ENCODE results near the gene REG3G.

REG3G gene

DNA sequence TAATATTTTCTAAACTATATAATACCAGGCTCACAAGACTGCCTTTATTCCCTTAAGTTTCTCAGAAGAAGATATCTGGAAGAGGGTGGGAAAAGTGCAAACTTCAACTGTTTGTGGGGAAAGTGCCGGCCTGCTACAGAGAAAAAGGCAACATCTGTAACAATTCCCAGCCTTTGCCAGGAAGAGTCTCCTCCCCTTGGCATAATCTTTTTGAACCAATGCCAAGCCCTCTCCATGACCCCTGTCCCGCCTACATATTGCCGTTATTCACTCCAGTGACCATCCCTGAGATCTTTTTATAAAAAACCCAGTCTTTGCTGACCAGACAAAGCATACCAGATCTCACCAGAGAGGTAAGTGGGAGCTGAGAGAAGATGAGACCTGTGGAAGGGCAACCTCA, at the start of gene REG3G:
TSS of gene REG3G (plus strand) at position 282 of the 400 bp plus-strand sequence. CDS start 392 bp downstream, outside the sequence.
- Histone ChIP-seq H3K9me3 (ENCODE audit: insufficient read depth, low read depth, low read length) (no peaks in the 10 kb centered on the region), H3K27ac (ENCODE audit: low read length) (no peak within 1 kb of the TSS), H3K9ac (ENCODE audit: low read depth, low read length) (no peak within 1 kb of the TSS), H3K36me3 (ENCODE audit: insufficient read depth, low read depth, low read length) (no peaks in the 10 kb centered on the region), H3K4me1 (ENCODE audit: insufficient read depth, low read length) (no peaks in the 10 kb centered on the region), H3K27me3 (ENCODE audit: insufficient read depth, low read length) (no peaks in the 10 kb centered on the region), H3K4me3 (ENCODE audit: low read length) (no peak within 1 kb of the TSS)

- no peaks in the 10 kb centered on the region; the same call in 1 of the 2 replicates for H3K4me1 ChIP-seq (ENCODE audit: insufficient read depth, low read length)
- H3K36me3 ChIP-seq (ENCODE audit: insufficient read depth, low read depth, low read length) = no peaks in the 10 kb centered on the region
- no peaks in the 10 kb centered on the region for H3K27me3 ChIP-seq (ENCODE audit: insufficient read depth, low read length)
- H3K4me3 ChIP-seq (ENCODE audit: low read length) = no peak overlapping the region
- no peak overlapping the region for H3K27ac ChIP-seq (ENCODE audit: low read length)
- H3K9me3 ChIP-seq (ENCODE audit: insufficient read depth, low read depth, low read length) = no peaks in the 10 kb centered on the region
- H3K9ac ChIP-seq (ENCODE audit: low read depth, low read length) = no peak overlapping the region
Measured at GRCh38 chr2:78977661-78978145, 47.8 kb upstream of the REG3G start.

- Histone ChIP-seq H3K4me3 (ENCODE audit: low read length) (no peak overlapping the region), H3K27ac (ENCODE audit: low read length) (no peak overlapping the region), H3K4me1 (ENCODE audit: insufficient read depth, low read length) (no peaks in the 10 kb centered on the region; the same call in 1 of the 2 replicates), H3K9me3 (ENCODE audit: insufficient read depth, low read depth, low read length) (no peaks in the 10 kb centered on the region), H3K36me3 (ENCODE audit: insufficient read depth, low read depth, low read length) (no peaks in the 10 kb centered on the region), H3K27me3 (ENCODE audit: insufficient read depth, low read length) (no peaks in the 10 kb centered on the region), H3K9ac (ENCODE audit: low read depth, low read length) (no peak overlapping the region)
Measured at GRCh38 chr2:78978340-78978739, 47.2 kb upstream of the REG3G start.

DNA sequence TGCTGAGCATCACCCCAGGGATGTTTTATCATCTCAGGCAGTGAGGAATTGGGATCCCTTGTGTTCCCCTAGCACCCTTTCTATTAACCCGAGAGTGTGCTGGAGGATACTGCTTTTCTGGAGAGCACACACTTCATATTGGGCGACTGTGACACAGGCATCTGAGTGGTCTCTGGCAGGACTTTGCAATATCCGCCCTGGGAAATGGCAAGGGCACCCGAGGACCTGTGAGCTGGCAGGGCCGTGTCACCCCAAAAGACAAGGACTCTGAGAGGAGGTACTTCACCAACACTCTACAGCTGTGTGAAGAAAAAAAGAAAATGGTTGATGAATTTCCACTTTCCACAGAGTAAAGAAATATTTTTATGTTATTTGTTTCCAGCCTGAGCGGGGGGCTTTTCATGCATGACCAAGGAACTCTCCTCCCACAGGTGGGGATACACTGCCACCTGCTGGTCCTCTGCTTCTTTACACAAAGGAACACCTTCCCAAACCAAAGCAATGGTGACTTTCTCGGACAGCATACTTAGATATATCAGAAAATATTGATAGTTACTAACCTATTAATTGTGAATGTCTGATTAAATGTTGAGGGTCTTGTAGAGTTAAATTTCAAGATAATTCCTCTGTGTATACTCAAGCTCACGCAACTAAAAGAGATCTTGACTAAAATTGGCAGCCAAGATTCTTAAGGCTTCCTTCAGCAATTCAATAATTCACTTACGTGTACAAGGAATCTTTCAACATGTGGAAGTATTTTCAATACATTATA, 45.9 kb upstream of the REG3G start:
- H3K4me3 ChIP-seq (ENCODE audit: low read length) = no peak overlapping the region; the same call in 1 of the 2 replicates
- H3K4me1 ChIP-seq (ENCODE audit: insufficient read depth, low read length) = no peaks in the 10 kb centered on the region; the same call in 1 of the 2 replicates
- H3K9me3 ChIP-seq (ENCODE audit: insufficient read depth, low read depth, low read length) = no peaks in the 10 kb centered on the region
- H3K27me3 ChIP-seq (ENCODE audit: insufficient read depth, low read length) = no peaks in the 10 kb centered on the region
- no peak overlapping the region for H3K9ac ChIP-seq (ENCODE audit: low read depth, low read length)
- H3K36me3 ChIP-seq (ENCODE audit: insufficient read depth, low read depth, low read length) = no peaks in the 10 kb centered on the region
- no peak overlapping the region for H3K27ac ChIP-seq (ENCODE audit: low read length)

DNA sequence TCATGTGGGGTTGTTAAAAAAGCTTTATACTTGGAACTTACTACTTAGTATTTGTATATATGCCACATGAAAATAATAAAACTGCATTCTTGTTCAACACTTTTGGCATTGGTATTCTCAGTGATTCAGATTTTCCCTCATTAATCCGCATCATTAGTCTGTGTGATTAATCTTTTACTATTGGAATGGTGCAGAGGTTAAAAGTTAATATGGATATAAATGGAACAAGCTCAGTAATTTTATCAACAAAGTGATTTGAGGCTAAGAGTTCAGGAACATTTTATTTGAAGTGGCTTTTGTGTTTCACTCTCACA, 45.4 kb upstream of the REG3G start:
- no peak overlapping the region for H3K4me3 ChIP-seq (ENCODE audit: low read length)
- no peaks in the 10 kb centered on the region; the same call in 1 of the 2 replicates for H3K4me1 ChIP-seq (ENCODE audit: insufficient read depth, low read length)
- no peaks in the 10 kb centered on the region for H3K36me3 ChIP-seq (ENCODE audit: insufficient read depth, low read depth, low read length)
- no peak overlapping the region for H3K9ac ChIP-seq (ENCODE audit: low read depth, low read length)
- no peak overlapping the region for H3K27ac ChIP-seq (ENCODE audit: low read length)
- no peaks in the 10 kb centered on the region for H3K27me3 ChIP-seq (ENCODE audit: insufficient read depth, low read length)
- H3K9me3 ChIP-seq (ENCODE audit: insufficient read depth, low read depth, low read length) = no peaks in the 10 kb centered on the region

DNA sequence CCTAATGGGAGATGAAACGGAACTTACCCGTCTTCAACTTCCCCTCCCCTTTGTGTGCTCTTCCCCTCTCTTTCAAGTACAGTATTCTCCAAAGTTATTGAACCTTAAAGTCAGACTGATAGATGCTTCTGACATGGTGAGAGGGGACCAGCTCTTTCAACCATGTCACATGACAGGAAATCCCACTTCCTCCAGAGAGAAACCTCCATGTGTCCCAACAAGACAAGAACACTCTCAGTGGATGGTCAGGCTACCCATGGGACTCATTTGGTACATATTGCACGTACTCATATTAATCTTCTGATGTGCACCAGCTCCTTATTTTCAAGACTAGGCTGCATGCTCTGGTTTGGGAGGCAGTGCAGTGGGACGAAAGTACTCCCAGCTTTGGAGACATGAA, 44.6 kb upstream of the REG3G start:
- Histone ChIP-seq H3K36me3 (ENCODE audit: insufficient read depth, low read depth, low read length) (no peaks in the 10 kb centered on the region), H3K4me3 (ENCODE audit: low read length) (no peak overlapping the region), H3K9me3 (ENCODE audit: insufficient read depth, low read depth, low read length) (no peaks in the 10 kb centered on the region), H3K27me3 (ENCODE audit: insufficient read depth, low read length) (no peaks in the 10 kb centered on the region), H3K4me1 (ENCODE audit: insufficient read depth, low read length) (no peaks in the 10 kb centered on the region; the same call in 1 of the 2 replicates), H3K9ac (ENCODE audit: low read depth, low read length) (no peak overlapping the region), H3K27ac (ENCODE audit: low read length) (no peak overlapping the region)

- H3K9ac ChIP-seq (ENCODE audit: low read depth, low read length) = no peak overlapping the region
- H3K27ac ChIP-seq (ENCODE audit: low read length) = no peak overlapping the region
- no peaks in the 10 kb centered on the region for H3K36me3 ChIP-seq (ENCODE audit: insufficient read depth, low read depth, low read length)
Measured at GRCh38 chr2:78982638-78983330, 42.7 kb upstream of the REG3G start.

DNA sequence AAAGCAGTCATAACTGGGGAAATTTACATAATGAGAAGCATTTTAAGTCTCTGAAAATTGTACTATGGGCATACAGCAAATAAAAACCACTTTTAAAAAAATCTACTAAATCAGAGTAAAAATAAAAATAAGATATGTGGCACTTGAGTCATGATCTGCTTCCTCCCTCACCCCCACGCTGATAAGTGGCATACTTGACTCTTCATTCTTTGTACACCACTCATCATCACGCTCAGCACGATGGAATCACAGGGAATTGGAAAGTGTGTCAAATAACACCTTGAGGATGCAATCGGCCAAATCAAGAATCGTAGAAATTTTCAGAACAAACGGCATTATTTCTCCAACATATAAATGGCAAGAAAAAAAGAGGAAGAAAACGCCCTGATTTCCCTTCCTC, 41.1 kb upstream of the REG3G start:
- Histone ChIP-seq H3K36me3 (ENCODE audit: insufficient read depth, low read depth, low read length) (no peaks in the 10 kb centered on the region), H3K27ac (ENCODE audit: low read length) (no peak overlapping the region), H3K27me3 (ENCODE audit: insufficient read depth, low read length) (no peaks in the 10 kb centered on the region), H3K4me3 (ENCODE audit: low read length) (no peak overlapping the region), H3K9ac (ENCODE audit: low read depth, low read length) (no peak overlapping the region), H3K4me1 (ENCODE audit: insufficient read depth, low read length) (no peaks in the 10 kb centered on the region; the same call in 1 of the 2 replicates), H3K9me3 (ENCODE audit: insufficient read depth, low read depth, low read length) (no peaks in the 10 kb centered on the region)

More at GRCh38 chr2:78982638-78983330, 42.7 kb upstream of the REG3G start:
- H3K4me1 ChIP-seq (ENCODE audit: insufficient read depth, low read length) = no peaks in the 10 kb centered on the region; the same call in 1 of the 2 replicates
- no peak overlapping the region for H3K4me3 ChIP-seq (ENCODE audit: low read length)
- no peaks in the 10 kb centered on the region for H3K9me3 ChIP-seq (ENCODE audit: insufficient read depth, low read depth, low read length)
- no peaks in the 10 kb centered on the region for H3K27me3 ChIP-seq (ENCODE audit: insufficient read depth, low read length)

DNA sequence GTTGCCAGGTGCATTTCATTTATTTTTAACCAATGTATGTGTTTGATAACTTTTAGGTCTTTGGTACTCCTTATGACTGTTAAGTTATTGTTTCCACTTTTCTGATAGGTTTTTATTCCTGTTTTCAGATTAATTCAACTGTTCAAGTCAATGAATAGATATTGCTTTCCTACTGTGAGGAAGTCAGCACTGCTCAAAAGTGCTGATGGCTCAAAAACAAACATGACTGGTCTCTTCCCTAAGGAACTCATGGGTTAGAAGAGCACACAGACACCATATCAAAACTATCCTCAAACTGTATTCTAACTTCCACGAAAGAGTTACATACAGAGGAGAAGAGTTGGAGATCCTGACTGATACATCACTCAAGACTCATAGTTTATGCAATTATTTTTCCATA, 39.9 kb upstream of the REG3G start:
- no peaks in the 10 kb centered on the region for H3K9me3 ChIP-seq (ENCODE audit: insufficient read depth, low read depth, low read length)
- H3K36me3 ChIP-seq (ENCODE audit: insufficient read depth, low read depth, low read length) = no peaks in the 10 kb centered on the region
- H3K4me3 ChIP-seq (ENCODE audit: low read length) = no peak overlapping the region
- no peaks in the 10 kb centered on the region for H3K27me3 ChIP-seq (ENCODE audit: insufficient read depth, low read length)
- H3K4me1 ChIP-seq (ENCODE audit: insufficient read depth, low read length) = no peaks in the 10 kb centered on the region
- H3K9ac ChIP-seq (ENCODE audit: low read depth, low read length) = no peak overlapping the region
- no peak overlapping the region for H3K27ac ChIP-seq (ENCODE audit: low read length)

DNA sequence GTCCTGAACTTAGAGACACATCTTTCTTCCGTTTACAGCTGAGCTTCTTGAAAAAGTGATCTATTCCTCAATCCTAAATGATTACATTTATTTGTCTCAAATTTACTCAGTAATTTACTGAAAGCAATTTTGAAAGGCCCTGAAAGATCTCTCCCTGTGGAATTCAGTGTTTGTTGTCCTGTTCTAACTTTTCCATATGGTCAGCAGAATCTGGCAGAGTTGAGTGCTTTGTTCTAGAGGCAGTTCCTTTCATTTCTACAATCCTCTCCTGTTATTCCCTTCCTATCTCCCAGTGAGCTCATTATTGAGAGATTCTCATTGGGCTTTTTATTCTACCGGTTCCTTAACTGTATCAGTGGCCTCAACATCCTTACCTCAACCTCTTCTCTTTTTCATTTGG, 36.5 kb upstream of the REG3G start:
- Histone ChIP-seq H3K4me1 (ENCODE audit: insufficient read depth, low read length) (no peaks in the 10 kb centered on the region), H3K36me3 (ENCODE audit: insufficient read depth, low read depth, low read length) (no peaks in the 10 kb centered on the region), H3K9me3 (ENCODE audit: insufficient read depth, low read depth, low read length) (no peaks in the 10 kb centered on the region), H3K27me3 (ENCODE audit: insufficient read depth, low read length) (peaks cover 19% of the 10 kb centered on the region), H3K4me3 (ENCODE audit: low read length) (no peak overlapping the region), H3K27ac (ENCODE audit: low read length) (no peak overlapping the region), H3K9ac (ENCODE audit: low read depth, low read length) (no peak overlapping the region)

DNA sequence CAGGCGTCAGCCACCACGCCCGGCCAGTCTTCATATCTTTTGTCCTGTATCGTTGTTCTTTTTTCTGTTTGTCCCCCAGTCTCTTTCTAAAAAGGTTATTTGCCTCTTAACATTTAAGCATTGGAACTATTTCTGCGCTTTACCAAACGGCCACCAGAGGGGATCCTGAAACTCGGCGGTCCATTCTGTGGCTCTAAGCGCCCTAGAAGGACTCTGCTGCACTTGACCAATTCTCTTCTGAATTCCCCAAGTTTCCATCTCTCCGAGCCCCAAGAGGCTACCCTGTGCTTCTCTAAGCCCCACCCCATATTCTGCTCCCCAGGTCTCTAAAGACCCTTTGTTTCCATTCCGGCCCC, 33.1 kb upstream of the REG3G start:
- H3K27ac ChIP-seq (ENCODE audit: low read length) = no peak overlapping the region
- H3K27me3 ChIP-seq (ENCODE audit: insufficient read depth, low read length) = peaks cover 38% of the 10 kb centered on the region
- H3K4me1 ChIP-seq (ENCODE audit: insufficient read depth, low read length) = no peaks in the 10 kb centered on the region
- H3K9ac ChIP-seq (ENCODE audit: low read depth, low read length) = no peak overlapping the region
- no peaks in the 10 kb centered on the region for H3K36me3 ChIP-seq (ENCODE audit: insufficient read depth, low read depth, low read length)
- peak overlapping the region; percentile 81 for H3K4me3 ChIP-seq (ENCODE audit: low read length)
- H3K9me3 ChIP-seq (ENCODE audit: insufficient read depth, low read depth, low read length) = no peaks in the 10 kb centered on the region

Data from iPS-20b (cell line).